Measurements from ENCODE around the gene SYCP2L.
"Not testable (repeated sequence)": the region's sequence is repeated elsewhere in the genome, so short reads cannot be mapped to it uniquely, and the experiment has no call there.

Gene SYCP2L

GRCh38 chr6:10886691-10887502 lies at the start of gene SYCP2L:
TSS of gene SYCP2L (plus strand) at chr6:10887052. CDS start at chr6:10887127, 75 bp downstream.
- FAIRE-seq, result no peak

GRCh38 chr6:10837622-10837994 lies 49.2 kb upstream of the SYCP2L start:
- no peak for FAIRE-seq

GRCh38 chr6:10837995-10838793 lies 48.7 kb upstream of the SYCP2L start, which contains the start of gene MAK:
TSS of gene MAK (minus strand) at chr6:10838539. CDS start at chr6:10830648, 7,891 bp downstream.
- FAIRE-seq, result no peak

GRCh38 chr6:10838794-10839333 lies 48.0 kb upstream of the SYCP2L start:
- no peak for FAIRE-seq

GRCh38 chr6:10843554-10843953 lies 43.3 kb upstream of the SYCP2L start:
- FAIRE-seq, result no peak

GRCh38 chr6:10847684-10848083 lies 39.2 kb upstream of the SYCP2L start:
- peak; percentile 32 for FAIRE-seq

GRCh38 chr6:10849901-10850300 lies 37.0 kb upstream of the SYCP2L start:
- FAIRE-seq, result no peak

GRCh38 chr6:10850728-10851127 lies 36.1 kb upstream of the SYCP2L start:
- no peak for FAIRE-seq

GRCh38 chr6:10852361-10852960 lies 34.4 kb upstream of the SYCP2L start:
- FAIRE-seq, result no peak

- not testable (repeated sequence) for FAIRE-seq
Measured at GRCh38 chr6:10853849-10854300, 33.0 kb upstream of the SYCP2L start.

- no peak for FAIRE-seq
Measured at GRCh38 chr6:10854922-10855632, 31.8 kb upstream of the SYCP2L start.

- FAIRE-seq, result no peak
Measured at GRCh38 chr6:10857259-10857658, 29.6 kb upstream of the SYCP2L start.

- no peak for FAIRE-seq
Measured at GRCh38 chr6:10861086-10861485, 25.8 kb upstream of the SYCP2L start.

GRCh38 chr6:10862361-10862760 lies 24.5 kb upstream of the SYCP2L start:
- FAIRE-seq, result no peak

GRCh38 chr6:10863031-10863430 lies 23.8 kb upstream of the SYCP2L start:
- not testable (repeated sequence) for FAIRE-seq

- FAIRE-seq, result not testable (repeated sequence)
Measured at GRCh38 chr6:10866709-10867108, 20.1 kb upstream of the SYCP2L start.

- no peak for FAIRE-seq
Measured at GRCh38 chr6:10867952-10868351, 18.9 kb upstream of the SYCP2L start.

- FAIRE-seq, result no peak
Measured at GRCh38 chr6:10873374-10873773, 13.5 kb upstream of the SYCP2L start.

GRCh38 chr6:10874207-10874606 lies 12.6 kb upstream of the SYCP2L start:
- FAIRE-seq, result no peak

GRCh38 chr6:10875026-10875425 lies 11.8 kb upstream of the SYCP2L start:
- no peak for FAIRE-seq

- no peak for FAIRE-seq
Measured at GRCh38 chr6:10877012-10877411, 9.8 kb upstream of the SYCP2L start.

- no peak for FAIRE-seq
Measured at GRCh38 chr6:10877871-10878270, 9.0 kb upstream of the SYCP2L start.

Data from TTC549 (cell line).